ENCODE data around the gene CSAG2. TPM values are rescaled to one million over a fixed set of nuclear protein-coding genes. Genes with fewer than 3 reads are reported as not detected.
"Not testable (repeated sequence)": the region's sequence is repeated elsewhere in the genome, so short reads cannot be mapped to it uniquely, and the experiment has no call there.

CSAG2 gene
- not detected in 2 replicates for polyA plus RNA-seq (2012; rRNA removed)
- polyA plus RNA-seq (2012; cell fraction: cytosol; rRNA removed): 0.08 and 0.14 TPM in 2 replicates
- polyA plus RNA-seq (2012; cell fraction: nucleus; rRNA removed): 0.45 and 0.97 TPM in 2 replicates

- H3K9me3 ChIP-seq; H3K27ac ChIP-seq (ENCODE audit: low read depth in 2 of 2, low read length in 1 of 2); H3F3A ChIP-seq (replicated peaks; ENCODE audit: insufficient read depth); H3K9me2 ChIP-seq; H3K27me3 ChIP-seq (ENCODE audit: insufficient read depth); H4K20me1 ChIP-seq (ENCODE audit: insufficient read depth); H3K4me2 ChIP-seq; H3K4me3 ChIP-seq (ENCODE audit: low read depth in 2 of 2, low read length in 1 of 2); H3K9ac ChIP-seq; H3K36me3 ChIP-seq (replicated peaks in 1 of 2; ENCODE audit: control insufficient read depth in 1 of 2, insufficient read depth in 2 of 2, low read length in 1 of 2); DNase-seq; H3K79me2 ChIP-seq (ENCODE audit: insufficient read depth); H3K4me1 ChIP-seq (ENCODE audit: control insufficient read depth in 1 of 2, insufficient read depth in 2 of 2, low read depth in 1 of 2, low read length in 1 of 2); POLR2A ChIA-PET; CTCF ChIA-PET; H2AFZ ChIP-seq (ENCODE audit: low read depth): not testable (repeated sequence)
- WGBS (ENCODE audit: low lambda C conversion rate): 80% methylated on average over 1 of the region's 2 CpGs
Measured at GRCh38 chrX:152709173-152709572, at the start of gene CSAG2. TSS of gene CSAG2 (minus strand) at chrX:152709273. CDS start at chrX:152709112, 161 bp downstream.

- POLR2A ChIA-PET; DNase-seq; H3K9me3 ChIP-seq; H3K4me3 ChIP-seq (ENCODE audit: low read depth in 2 of 2, low read length in 1 of 2); H3K4me2 ChIP-seq; CTCF ChIA-PET; H4K20me1 ChIP-seq (ENCODE audit: insufficient read depth); H2AFZ ChIP-seq (ENCODE audit: low read depth); H3K79me2 ChIP-seq (ENCODE audit: insufficient read depth); H3F3A ChIP-seq (replicated peaks; ENCODE audit: insufficient read depth); H3K4me1 ChIP-seq (ENCODE audit: control insufficient read depth in 1 of 2, insufficient read depth in 2 of 2, low read depth in 1 of 2, low read length in 1 of 2); H3K27me3 ChIP-seq (ENCODE audit: insufficient read depth); H3K9me2 ChIP-seq; H3K36me3 ChIP-seq (replicated peaks in 1 of 2; ENCODE audit: control insufficient read depth in 1 of 2, insufficient read depth in 2 of 2, low read length in 1 of 2); H3K9ac ChIP-seq; H3K27ac ChIP-seq (ENCODE audit: low read depth in 2 of 2, low read length in 1 of 2): not testable (repeated sequence)
- WGBS (ENCODE audit: low lambda C conversion rate): no CpG with 5 or more reads among the region's 5 CpGs
Measured at GRCh38 chrX:152754871-152755270, 45.8 kb upstream of the CSAG2 start.

GRCh38 chrX:152753686-152754650 is 44.9 kb upstream of the CSAG2 start, which contains the start of gene MAGEA2:
TSS of gene MAGEA2 (minus strand) at chrX:152753842. CDS start at chrX:152751363, 2,479 bp downstream.
- H3K27me3 ChIP-seq (ENCODE audit: insufficient read depth); H3K4me2 ChIP-seq; H3K27ac ChIP-seq (ENCODE audit: low read depth in 2 of 2, low read length in 1 of 2); H2AFZ ChIP-seq (ENCODE audit: low read depth); POLR2A ChIA-PET; H3K9me2 ChIP-seq; H3K79me2 ChIP-seq (ENCODE audit: insufficient read depth); H3F3A ChIP-seq (replicated peaks; ENCODE audit: insufficient read depth); DNase-seq; H3K36me3 ChIP-seq (replicated peaks in 1 of 2; ENCODE audit: control insufficient read depth in 1 of 2, insufficient read depth in 2 of 2, low read length in 1 of 2); CTCF ChIA-PET; H3K4me3 ChIP-seq (ENCODE audit: low read depth in 2 of 2, low read length in 1 of 2); H4K20me1 ChIP-seq (ENCODE audit: insufficient read depth); H3K4me1 ChIP-seq (ENCODE audit: control insufficient read depth in 1 of 2, insufficient read depth in 2 of 2, low read depth in 1 of 2, low read length in 1 of 2); H3K9ac ChIP-seq; H3K9me3 ChIP-seq: not testable (repeated sequence)
- no CpG with 5 or more reads among the region's 35 CpGs for WGBS (ENCODE audit: low lambda C conversion rate)

GRCh38 chrX:152738560-152738959 is 29.5 kb upstream of the CSAG2 start:
- H3K9me3 ChIP-seq: no peaks in the 10 kb centered on the region
- no peaks in the 10 kb centered on the region for H3K27me3 ChIP-seq (ENCODE audit: insufficient read depth)
- peaks cover 0 to 3% of the 10 kb centered on the region in 2 experiments; a peak in 1 of 4 replicates for H3K4me1 ChIP-seq (ENCODE audit: control insufficient read depth in 1 of 2, insufficient read depth in 2 of 2, low read depth in 1 of 2, low read length in 1 of 2)
- H3K36me3 ChIP-seq (replicated peaks in 1 of 2; ENCODE audit: control insufficient read depth in 1 of 2, insufficient read depth in 2 of 2, low read length in 1 of 2): peaks cover 0 to 2% of the 10 kb centered on the region in 2 experiments
- POLR2A ChIA-PET: no interaction called here
- H3K9me2 ChIP-seq: no peaks in the 10 kb centered on the region
- no peak overlapping the region for H3K9ac ChIP-seq
- CTCF ChIA-PET: no interaction called here
- WGBS (ENCODE audit: low lambda C conversion rate): 61% methylated on average over 5 of the region's 5 CpGs
- H4K20me1 ChIP-seq (ENCODE audit: insufficient read depth): no peaks in the 10 kb centered on the region
- DNase-seq: no peak
- no peak overlapping the region for H3K4me2 ChIP-seq
- H3F3A ChIP-seq (replicated peaks; ENCODE audit: insufficient read depth): no peaks in the 10 kb centered on the region
- H3K79me2 ChIP-seq (ENCODE audit: insufficient read depth): peaks cover 27% of the 10 kb centered on the region
- H3K4me3 ChIP-seq (ENCODE audit: low read depth in 2 of 2, low read length in 1 of 2): no peak overlapping the region
- no peak overlapping the region for H2AFZ ChIP-seq (ENCODE audit: low read depth)
- no peak overlapping the region for H3K27ac ChIP-seq (ENCODE audit: low read depth in 2 of 2, low read length in 1 of 2)
- TF ChIP-seq EP300 (IDR thresholded peaks at IDR 0.05; ENCODE audit: borderline replicate concordance in 1 of 2, low read depth in 1 of 2, low read length in 1 of 2): no peak
- no peak for TF ChIP-seq FOXJ3 (CRISPR knock-in tag; IDR thresholded peaks at IDR 0.05)
- no peak for TF ChIP-seq PBX3 (IDR thresholded peaks at IDR 0.05)
- TF ChIP-seq RCOR1 (IDR thresholded peaks at IDR 0.05; ENCODE audit: low read length): no peak
- TF ChIP-seq SIN3A (IDR thresholded peaks at IDR 0.05; ENCODE audit: borderline replicate concordance, low read depth, low read length): no peak
- TF ChIP-seq MEF2A (IDR thresholded peaks at IDR 0.05; ENCODE audit: borderline replicate concordance, low read depth): no peak
- TF ChIP-seq FOXM1 (IDR thresholded peaks at IDR 0.05; ENCODE audit: low read depth): no peak
- no peak for TF ChIP-seq TEAD4 (IDR thresholded peaks at IDR 0.05; ENCODE audit: borderline replicate concordance, insufficient read depth)
- TF ChIP-seq YY1 (IDR thresholded peaks at IDR 0.05; ENCODE audit: low read depth): no peak
- TF ChIP-seq JUND (IDR thresholded peaks at IDR 0.05): no peak
- TF ChIP-seq SMC3 (IDR thresholded peaks at IDR 0.05; ENCODE audit: low read depth, low read length): no peak
- TF ChIP-seq TCF12 (IDR thresholded peaks at IDR 0.05): no peak
- no peak for TF ChIP-seq ELF1 (IDR thresholded peaks at IDR 0.05)
- no peak for TF ChIP-seq RFX5 (IDR thresholded peaks at IDR 0.05; ENCODE audit: low read length)
- TF ChIP-seq RAD21 (IDR thresholded peaks at IDR 0.05; ENCODE audit: low read length): no peak
- TF ChIP-seq GABPA (IDR thresholded peaks at IDR 0.05; ENCODE audit: low read depth): no peak
